ENCODE data around the gene TBC1D23. TPM values are rescaled to one million over a fixed set of nuclear protein-coding genes. Genes with fewer than 3 reads are reported as not detected.
"Not testable (repeated sequence)": the region's sequence is repeated elsewhere in the genome, so short reads cannot be mapped to it uniquely, and the experiment has no call there.

The TBC1D23 gene
- total RNA-seq (2014; rRNA removed; shearing (Covaris generic)): 49.8 and 57.0 TPM in 2 replicates

DNA sequence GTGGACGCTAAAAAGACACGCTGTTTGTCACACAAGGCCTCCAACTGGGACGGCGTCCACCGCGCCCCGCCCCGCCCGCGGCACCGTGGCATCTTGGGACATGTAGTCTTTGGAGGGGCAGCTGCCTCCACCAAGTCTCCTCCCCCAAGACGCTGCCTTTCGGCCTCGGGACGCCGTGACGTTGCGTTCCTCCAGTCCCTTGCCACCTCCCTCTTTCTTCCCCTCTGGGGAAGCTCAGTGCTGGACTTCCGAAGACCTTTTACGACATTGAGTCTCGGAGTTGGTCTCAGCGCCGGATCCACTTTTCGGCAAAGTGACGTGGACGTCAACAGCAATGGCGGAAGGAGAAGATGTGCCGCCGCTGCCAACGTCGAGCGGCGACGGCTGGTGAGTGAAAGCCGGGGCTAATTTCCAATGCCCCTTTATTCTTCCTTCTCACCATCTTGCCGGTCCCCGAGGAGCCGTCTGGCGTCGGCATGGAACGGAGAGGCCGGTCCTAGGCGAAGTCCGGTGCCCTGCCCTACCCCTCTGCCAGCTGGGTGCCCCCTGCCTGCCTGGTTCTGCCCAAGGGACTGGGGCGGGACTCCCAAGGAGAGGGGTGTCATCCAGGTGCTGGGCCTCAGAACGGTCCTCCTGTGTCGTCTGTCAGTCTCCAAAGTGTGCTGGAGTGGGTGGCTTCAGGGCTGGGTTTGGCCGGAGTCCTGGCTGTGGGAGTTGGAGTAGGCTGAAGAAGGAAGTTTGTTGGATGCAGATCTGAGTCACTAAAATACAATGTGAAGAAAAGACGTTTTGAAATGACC, at the start of gene TBC1D23:
Gene TBC1D23, plus strand, starts transcription at position 308 of the 800 bp plus-strand sequence. Its CDS starts 27 bp downstream, at position 335.
- DNase-seq (ENCODE audit: low spot score): peak; percentile 99

DNA sequence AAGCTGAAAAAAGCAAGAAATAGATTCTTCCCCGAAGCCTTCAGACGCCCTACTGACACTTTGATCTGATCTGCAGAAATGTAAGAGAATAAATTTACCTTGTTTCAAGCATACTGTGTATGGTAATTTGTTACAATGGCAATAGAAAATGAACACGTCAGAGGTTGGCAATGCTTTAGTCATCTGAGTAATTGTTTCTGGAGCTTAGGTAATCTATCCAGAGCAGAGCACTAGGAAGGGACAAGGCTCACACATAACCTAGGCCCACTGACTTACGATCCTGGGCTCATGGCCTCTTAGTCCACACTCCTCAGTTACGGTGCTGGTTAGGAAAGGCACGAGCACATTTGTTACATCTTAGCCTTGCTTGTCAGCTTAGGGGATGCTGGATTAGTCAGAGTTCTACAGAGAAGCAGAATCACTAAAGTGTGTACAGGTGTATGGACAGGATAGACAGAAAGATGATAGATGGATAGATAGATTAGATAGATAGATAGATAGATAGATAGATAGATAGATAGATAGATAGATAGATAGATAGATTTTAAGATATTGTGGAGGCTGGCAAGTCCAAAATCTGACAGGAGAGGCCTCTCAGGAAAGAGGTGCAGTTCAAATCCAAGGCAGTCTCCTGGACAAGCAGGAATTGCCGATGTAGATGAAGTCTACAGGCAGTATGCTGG, 46.8 kb upstream of the TBC1D23 start:
- peak; percentile 51 for DNase-seq (ENCODE audit: low spot score)

GRCh38 chr3:100214574-100214964, 46.2 kb upstream of the TBC1D23 start:
- no peak for DNase-seq (ENCODE audit: low spot score)

DNA sequence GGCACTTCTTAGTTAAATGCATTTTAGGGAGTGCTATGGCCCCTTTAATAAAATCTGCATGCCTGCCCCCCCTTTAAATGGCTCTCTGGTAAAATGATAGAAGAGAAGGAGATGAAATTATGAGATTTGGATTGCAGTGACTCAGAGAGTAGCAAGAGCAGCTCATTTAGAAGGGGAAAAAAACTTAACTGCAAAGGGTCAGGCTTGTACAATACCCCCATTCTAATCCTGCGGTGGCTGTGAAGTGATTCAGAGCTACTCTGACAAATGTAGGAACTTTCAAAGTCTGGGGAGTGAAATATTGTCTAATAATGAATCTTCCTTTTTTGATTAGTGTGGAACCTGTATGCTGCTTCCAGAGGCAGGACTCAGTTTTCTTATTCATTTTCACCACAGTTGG, 44.1 kb upstream of the TBC1D23 start:
- peak; percentile 13 for DNase-seq (ENCODE audit: low spot score)

DNA sequence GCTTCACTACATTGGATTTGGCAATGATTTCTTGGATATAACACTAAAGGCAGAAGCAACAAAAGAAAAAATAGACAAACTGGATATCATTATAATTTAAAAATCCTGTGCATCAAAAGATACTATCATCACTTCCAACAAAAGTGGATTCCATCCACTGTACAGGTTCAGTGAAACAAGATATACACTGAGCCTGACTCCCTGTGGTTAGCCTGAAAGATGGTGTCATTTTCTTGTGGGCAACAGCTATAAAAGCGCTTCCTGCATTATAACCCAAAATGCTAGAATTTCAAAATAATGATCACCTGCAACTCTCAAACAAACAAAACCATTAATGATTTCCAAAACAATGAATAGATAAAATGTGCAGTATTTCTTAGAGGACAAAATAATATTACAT, 39.6 kb upstream of the TBC1D23 start:
- no peak for DNase-seq (ENCODE audit: low spot score)

DNA sequence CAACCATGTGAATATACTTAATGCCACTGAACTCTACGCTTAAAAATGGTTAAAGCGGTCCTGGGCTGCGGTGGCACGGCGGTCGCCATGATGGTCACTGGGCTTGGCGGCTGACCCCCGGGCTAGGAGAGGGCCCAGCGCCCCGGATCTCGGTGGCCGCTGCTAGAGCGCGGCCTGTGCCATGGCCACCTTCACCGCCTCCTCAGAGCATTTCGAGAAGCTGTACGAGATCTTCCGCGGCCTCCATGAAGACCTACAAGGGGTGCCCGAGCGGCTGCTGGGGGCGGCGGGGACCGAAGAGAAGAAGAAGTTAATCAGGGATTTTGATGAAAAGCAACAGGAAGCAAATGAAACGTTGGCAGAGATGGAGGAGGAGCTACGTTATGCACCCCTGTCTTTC, 35.6 kb upstream of the TBC1D23 start:
- DNase-seq (ENCODE audit: low spot score): no peak

- no peak for DNase-seq (ENCODE audit: low spot score)
These were observed 34.9 kb upstream of the TBC1D23 start for GRCh38 chr3:100225883-100226282.

DNA sequence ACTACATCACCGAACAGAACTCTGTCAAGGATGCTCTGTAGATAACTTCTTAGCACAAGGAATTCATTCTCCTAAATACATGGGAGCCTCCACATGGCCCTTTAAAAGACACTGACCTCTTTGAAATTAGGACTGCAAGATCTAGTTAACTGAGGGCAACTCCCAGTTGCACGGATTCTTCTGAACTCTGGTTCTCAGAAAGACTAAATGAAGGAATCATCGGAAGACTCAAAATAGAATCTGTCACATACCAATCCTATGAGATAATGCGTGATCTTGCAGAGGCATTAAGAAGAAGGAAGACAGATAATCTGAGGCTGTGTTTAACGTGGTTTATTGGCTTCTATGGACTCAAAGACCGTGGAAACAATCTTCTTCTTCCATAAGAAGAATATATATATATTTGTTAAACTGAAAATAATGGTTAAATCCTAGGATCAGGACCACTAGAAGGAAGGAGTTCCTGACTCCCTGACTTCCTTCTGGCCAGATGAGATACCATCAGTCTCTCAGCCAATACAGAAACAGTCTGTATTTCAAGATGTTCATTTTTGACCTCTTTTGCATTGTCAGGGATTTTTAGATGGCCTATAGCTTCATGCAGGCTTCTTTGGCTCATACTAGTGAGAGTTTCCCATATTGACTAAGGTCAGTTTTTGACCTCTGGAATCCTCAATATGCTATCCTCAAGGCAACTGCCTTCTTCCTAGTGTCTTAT, 33.9 kb upstream of the TBC1D23 start:
- peak; percentile 77 for DNase-seq (ENCODE audit: low spot score)

DNA sequence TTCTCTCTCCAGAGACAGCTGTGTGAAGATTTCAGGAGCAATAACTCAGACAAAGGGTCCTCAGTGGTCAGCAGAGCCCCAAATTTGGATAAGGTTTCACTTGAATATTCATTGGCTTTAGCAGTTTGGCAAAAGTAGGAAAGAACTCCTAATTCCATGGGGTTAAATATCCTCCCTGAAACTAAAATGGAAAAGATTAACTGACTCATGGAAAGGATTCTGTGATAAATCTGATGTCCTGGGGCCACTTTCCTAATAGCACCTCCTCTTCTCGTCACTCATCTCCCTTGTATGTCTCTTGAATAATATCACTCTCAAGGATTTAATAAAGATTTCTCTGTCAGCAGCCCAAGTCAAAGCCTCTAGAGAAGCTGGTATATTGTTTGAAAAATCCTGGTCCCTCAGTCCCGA, 33.3 kb upstream of the TBC1D23 start:
- no peak for DNase-seq (ENCODE audit: low spot score)

DNA sequence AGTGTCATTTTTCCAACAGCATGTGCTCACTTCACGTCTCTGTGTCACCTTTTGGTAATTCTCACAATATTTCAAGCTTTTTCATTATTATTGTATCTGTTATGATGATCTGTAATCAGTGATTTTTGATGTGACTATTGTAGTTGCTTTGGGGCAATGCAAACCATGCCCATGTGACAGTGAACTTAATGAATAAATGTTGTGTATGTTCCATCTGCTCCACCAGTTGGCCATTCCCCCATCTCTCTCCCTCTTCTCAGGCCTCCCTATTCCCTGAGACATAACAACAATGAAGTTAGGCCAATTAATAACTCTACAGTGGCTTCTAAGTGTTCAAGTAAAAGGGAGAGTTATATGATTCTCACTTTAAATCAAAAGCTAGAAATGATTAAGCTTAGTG, 32.5 kb upstream of the TBC1D23 start:
- DNase-seq (ENCODE audit: low spot score): no peak

- not testable (repeated sequence) for DNase-seq (ENCODE audit: low spot score)
These were observed 31.6 kb upstream of the TBC1D23 start for GRCh38 chr3:100229188-100229587.

- DNase-seq (ENCODE audit: low spot score): peak; percentile 36
These were observed 30.1 kb upstream of the TBC1D23 start for GRCh38 chr3:100230710-100231109.

DNA sequence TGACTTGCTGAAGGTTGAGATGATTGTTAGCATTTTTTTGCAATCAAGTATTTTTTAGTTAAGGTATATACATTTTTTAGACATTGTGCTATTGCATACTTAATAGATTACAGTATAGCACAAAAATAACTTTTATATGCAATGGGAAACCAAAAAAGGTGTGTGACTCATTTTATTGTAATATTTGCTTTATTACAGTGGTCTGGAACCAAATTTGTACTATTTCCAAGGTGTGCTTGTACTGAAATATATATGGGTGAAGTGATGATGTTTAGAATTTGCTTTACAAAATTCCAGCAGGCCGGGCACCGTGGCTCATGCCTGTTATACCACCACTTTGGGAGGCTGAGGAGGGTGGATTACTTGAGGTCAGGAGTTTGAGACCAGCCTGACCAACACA, 29.1 kb upstream of the TBC1D23 start:
- peak; percentile 35 for DNase-seq (ENCODE audit: low spot score)

GRCh38 chr3:100234364-100234763, 26.4 kb upstream of the TBC1D23 start:
- DNase-seq (ENCODE audit: low spot score): no peak

- no peak for DNase-seq (ENCODE audit: low spot score)
These were observed 22.2 kb upstream of the TBC1D23 start for GRCh38 chr3:100238599-100238998.

DNA sequence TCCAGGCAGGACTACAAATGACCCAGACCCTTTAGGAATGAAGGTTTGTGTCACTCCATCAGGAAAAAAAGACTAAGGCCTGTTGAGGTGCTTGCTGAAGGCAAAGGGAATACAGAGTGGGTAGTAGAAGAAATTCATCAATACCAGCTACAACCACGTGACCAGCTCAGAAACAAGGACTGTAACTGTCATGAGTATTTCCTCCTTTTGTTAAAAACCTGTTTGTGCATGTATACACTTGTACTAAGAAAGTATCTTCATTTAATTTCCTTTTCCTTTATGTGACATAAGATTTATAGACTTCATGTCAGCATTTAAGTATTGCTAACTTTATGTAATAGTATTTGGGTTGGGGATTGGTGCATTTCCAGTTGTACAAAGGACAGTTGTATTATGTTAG, 18.3 kb upstream of the TBC1D23 start:
- not testable (repeated sequence) for DNase-seq (ENCODE audit: low spot score)

DNA sequence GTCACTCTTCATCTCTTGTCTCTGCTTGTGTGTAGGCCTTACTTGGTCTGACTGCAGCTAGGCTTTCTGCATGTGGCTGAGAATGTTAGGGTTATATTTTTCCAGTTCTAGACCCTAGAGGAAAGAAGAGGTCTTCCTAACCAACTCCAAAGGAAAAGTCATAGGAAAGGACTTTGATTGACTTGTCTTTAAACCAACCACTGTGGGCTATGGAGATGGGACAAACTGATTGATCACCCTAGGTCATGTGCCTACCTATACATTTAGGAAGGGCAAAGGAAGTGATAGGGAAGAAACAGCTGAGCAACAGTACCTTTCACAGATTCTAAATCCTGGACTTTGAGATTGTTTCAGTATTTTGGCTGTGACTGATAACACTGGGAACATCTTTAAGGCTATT, 16.5 kb upstream of the TBC1D23 start:
- no peak for DNase-seq (ENCODE audit: low spot score)

- DNase-seq (ENCODE audit: low spot score): no peak
These were observed 15.7 kb upstream of the TBC1D23 start for GRCh38 chr3:100245136-100245535.

DNA sequence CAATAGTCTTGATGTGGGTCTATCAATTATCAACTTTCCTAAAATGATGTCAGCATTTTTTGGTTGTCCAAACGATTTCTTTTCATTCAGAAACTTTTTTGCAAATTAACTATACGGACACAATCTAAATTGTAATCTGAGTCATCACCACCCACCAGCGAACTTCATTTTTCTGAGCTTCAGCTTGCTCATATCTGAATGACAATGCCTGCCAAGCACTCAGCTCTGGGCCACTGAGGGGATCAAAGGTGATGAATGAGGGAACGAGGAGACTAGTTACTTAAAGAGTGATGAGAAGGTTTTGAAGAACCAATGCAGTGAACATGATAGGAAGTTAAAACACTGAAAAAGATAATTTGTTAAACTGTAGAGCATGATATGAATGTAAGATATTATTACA, 14.9 kb upstream of the TBC1D23 start:
- peak; percentile 19 for DNase-seq (ENCODE audit: low spot score)

- no peak for DNase-seq (ENCODE audit: low spot score)
These were observed 13.8 kb upstream of the TBC1D23 start for GRCh38 chr3:100246999-100247398.

DNA sequence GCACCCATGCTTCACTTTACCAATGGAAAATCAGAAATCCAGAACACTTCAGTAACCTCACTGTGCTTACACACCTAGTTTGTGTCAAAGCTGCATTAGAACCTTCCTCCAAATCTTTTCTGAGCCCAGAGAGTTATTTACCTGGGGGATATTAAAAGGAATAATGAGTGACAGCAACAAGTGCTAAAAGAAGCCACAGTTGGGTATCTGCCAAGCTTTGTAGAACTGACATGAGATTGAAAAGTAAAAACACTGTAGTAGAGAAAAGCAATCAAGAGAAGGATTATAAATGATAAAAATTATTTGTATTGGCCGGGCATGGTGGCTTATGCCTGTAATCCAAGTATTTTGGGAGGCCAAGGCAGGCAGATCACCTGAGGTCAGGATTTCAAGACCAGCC, 8.8 kb upstream of the TBC1D23 start:
- no peak for DNase-seq (ENCODE audit: low spot score)

DNA sequence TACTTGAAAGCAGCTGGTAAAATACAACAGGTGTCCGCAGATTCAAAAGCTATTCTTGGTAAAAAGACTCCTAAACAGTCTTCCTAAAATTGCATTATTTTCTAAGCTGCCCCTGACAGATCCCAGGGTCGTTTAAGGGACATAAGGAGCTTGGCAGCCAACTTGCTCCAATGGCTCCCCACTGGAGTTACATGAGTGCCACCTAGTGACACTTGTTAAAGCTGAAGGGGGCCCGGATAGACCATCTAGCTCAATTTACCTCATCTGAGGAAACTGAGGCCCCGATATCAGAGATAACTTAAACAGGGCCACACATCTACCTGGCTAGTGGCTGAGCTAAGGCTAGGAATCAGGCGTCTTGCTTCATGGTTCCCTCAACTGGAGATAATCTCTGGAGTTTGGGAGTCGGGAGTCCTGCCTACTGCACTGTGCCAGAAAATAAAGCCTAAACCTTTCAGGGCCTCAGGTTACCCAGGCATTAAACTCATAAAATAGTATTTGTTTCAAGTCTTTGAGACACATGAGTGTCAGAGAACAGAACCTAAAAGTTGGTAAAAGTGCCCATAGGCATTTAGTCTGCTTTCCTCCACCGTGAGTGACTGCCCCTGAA, 6.5 kb upstream of the TBC1D23 start:
- peak; percentile 53 for DNase-seq (ENCODE audit: low spot score)
